ENCODE measurements around the gene GALM.
A peak's percentile ranks its signal among the peaks of the same experiment; 100 is the strongest.

The GALM gene

GRCh38 chr2:38750891-38751595 is 85.1 kb downstream of the GALM start, which contains the start of gene SRSF7 (continued):
- TF ChIP-seq ZSCAN18 (tag by site-specific recombination; IDR thresholded peaks at IDR 0.05) = peak; percentile 15; the same call in 1 of the 2 replicates
- no peak for TF ChIP-seq ZNF157 (tag by site-specific recombination; IDR thresholded peaks at IDR 0.05)
- no peak for TF ChIP-seq ZNF747 (tag by site-specific recombination; IDR thresholded peaks at IDR 0.05)
- TF ChIP-seq TCF7L2 (IDR thresholded peaks at IDR 0.05; ENCODE audit: borderline replicate concordance, low read depth, low read length) = 0 out of 2 replicates have a peak, but pooled peaks have one; percentile 43
- TF ChIP-seq KLF10 (tag by site-specific recombination; IDR thresholded peaks at IDR 0.05) = no peak
- no peak for TF ChIP-seq ZNF19 (tag by site-specific recombination; IDR thresholded peaks at IDR 0.05; ENCODE audit: low read depth)
- peak; percentile 67; the same call in 1 of the 2 replicates for TF ChIP-seq ZNF580 (tag by site-specific recombination; IDR thresholded peaks at IDR 0.05)
- TF ChIP-seq MYNN (tag by site-specific recombination; IDR thresholded peaks at IDR 0.05; ENCODE audit: borderline replicate concordance) = no peak
- TF ChIP-seq ZIC2 (tag by site-specific recombination; IDR thresholded peaks at IDR 0.05) = no peak
- TF ChIP-seq ZNF544 (tag by site-specific recombination; IDR thresholded peaks at IDR 0.05) = no peak
- TF ChIP-seq PRDM6 (tag by site-specific recombination; IDR thresholded peaks at IDR 0.05) = no peak
- TF ChIP-seq ZNF302 (tag by site-specific recombination; IDR thresholded peaks at IDR 0.05; ENCODE audit: low read depth) = no peak
- TF ChIP-seq SP2 (tag by site-specific recombination; IDR thresholded peaks at IDR 0.05) = peak; percentile 89
- no peak for TF ChIP-seq ZNF521 (tag by site-specific recombination; IDR thresholded peaks at IDR 0.05)
- TF ChIP-seq YY2 (tag by site-specific recombination; IDR thresholded peaks at IDR 0.05) = peak; percentile 94
- peak; percentile 93 for TF ChIP-seq KLF16 (tag by site-specific recombination; IDR thresholded peaks at IDR 0.05)
- TF ChIP-seq ZXDB (tag by site-specific recombination; IDR thresholded peaks at IDR 0.05) = peak; percentile 88
- peak; percentile 47; the same call in 1 of the 2 replicates for TF ChIP-seq ZNF335 (tag by site-specific recombination; conservative IDR thresholded peaks at IDR 0.05)
- TF ChIP-seq ZNF24 (tag by site-specific recombination; IDR thresholded peaks at IDR 0.05) = peak; percentile 84
- TF ChIP-seq WT1 (tag by site-specific recombination; IDR thresholded peaks at IDR 0.05) = 0 out of 2 replicates have a peak, but pooled peaks have one; percentile 32
- peak; percentile 68 for TF ChIP-seq ZBTB26 (tag by site-specific recombination; optimal IDR thresholded peaks at IDR 0.05)
- TF ChIP-seq ZNF560 (tag by site-specific recombination; IDR thresholded peaks at IDR 0.05; ENCODE audit: borderline replicate concordance) = no peak
- no peak for TF ChIP-seq ZNF670 (tag by site-specific recombination; IDR thresholded peaks at IDR 0.05; ENCODE audit: low read depth)
- TF ChIP-seq HOXC10 (CRISPR knock-in tag; IDR thresholded peaks at IDR 0.05) = no peak
- TF ChIP-seq GFI1B (tag by site-specific recombination; IDR thresholded peaks at IDR 0.05) = no peak
- no peak for TF ChIP-seq ZFP3 (tag by site-specific recombination; IDR thresholded peaks at IDR 0.05; ENCODE audit: low read depth)
- TF ChIP-seq ZNF37A (tag by site-specific recombination; IDR thresholded peaks at IDR 0.05) = no peak
- TF ChIP-seq ZNF473 (tag by site-specific recombination; IDR thresholded peaks at IDR 0.05) = no peak
- TF ChIP-seq ZNF248 (tag by site-specific recombination; IDR thresholded peaks at IDR 0.05) = no peak
- no peak for TF ChIP-seq ZNF16 (tag by site-specific recombination; IDR thresholded peaks at IDR 0.05; ENCODE audit: low read depth)
- no peak for TF ChIP-seq ZBTB6 (tag by site-specific recombination; IDR thresholded peaks at IDR 0.05)
- TF ChIP-seq ZNF202 (tag by site-specific recombination; IDR thresholded peaks at IDR 0.05; ENCODE audit: borderline replicate concordance) = no peak
